Effector memory CD8-positive, alpha-beta T cell (primary cell): ENCODE data around the gene OTOG.
"Not testable (repeated sequence)": the region's sequence is repeated elsewhere in the genome, so short reads cannot be mapped to it uniquely, and the experiment has no call there.

ENCODE experiments used
- ATAC-seq: fragments of 150-1000 bp; cut with Tn5 transposase; replicated peaks from 2 replicates; pipeline ENCODE4 v1.10.0; 2021; ENCODE audit warnings: mild to moderate bottlenecking, moderate library complexity
- DNase-seq, 3 experiments: peaks; one replicate each; pipeline ENCODE4 v3.0.0; 2021
- H3K27ac Mint-ChIP-seq, 2 donors: one replicate each; pipeline ENCODE4 v1.8.0; 2022; ENCODE audit warnings: mild to moderate bottlenecking in 2 of 2, mixed read lengths in 2 of 2, moderate library complexity in 2 of 2
- H3K27me3 Mint-ChIP-seq, 2 donors: one replicate each; pipeline ENCODE4 v1.8.0; 2022; ENCODE audit warnings: mixed read lengths in 2 of 2
- H3K36me3 Mint-ChIP-seq: one replicate; pipeline ENCODE4 v1.8.0; 2022; ENCODE audit warnings: mild to moderate bottlenecking, moderate library complexity, mixed read lengths; ENCODE audit not compliant: insufficient read depth
- H3K4me1 Mint-ChIP-seq, 2 donors: one replicate each; pipeline ENCODE4 v1.8.0; 2022; ENCODE audit warnings: low read depth in 2 of 2, mixed read lengths in 2 of 2
- H3K4me3 Mint-ChIP-seq, 2 donors: one replicate each; pipeline ENCODE4 v1.8.0; 2022; ENCODE audit warnings: mild to moderate bottlenecking in 2 of 2, mixed read lengths in 2 of 2, moderate library complexity in 2 of 2
- H3K9me3 Mint-ChIP-seq, 2 donors: one replicate each; pipeline ENCODE4 v1.8.0; 2022; ENCODE audit warnings: mixed read lengths in 2 of 2

OTOG gene

GRCh38 chr11:17622711-17623110 is 75.7 kb downstream of the OTOG start:
- H3K4me1 Mint-ChIP-seq, H3K9me3 Mint-ChIP-seq, DNase-seq, ATAC-seq, H3K4me3 Mint-ChIP-seq, H3K36me3 Mint-ChIP-seq, H3K27ac Mint-ChIP-seq: not testable (repeated sequence)
- H3K27me3 Mint-ChIP-seq = peaks cover 51 to 64% of the 10 kb centered on the region in 2 donors

- H3K4me3 Mint-ChIP-seq = no peak overlapping the region
- no peaks in the 10 kb centered on the region for H3K4me1 Mint-ChIP-seq
- H3K27ac Mint-ChIP-seq = no peak overlapping the region
- no peak for ATAC-seq
- no peak for DNase-seq
- H3K9me3 Mint-ChIP-seq = no peaks in the 10 kb centered on the region
- peaks cover 47 to 62% of the 10 kb centered on the region in 2 donors for H3K27me3 Mint-ChIP-seq
- H3K36me3 Mint-ChIP-seq = peaks cover 3% of the 10 kb centered on the region
Measured at GRCh38 chr11:17629113-17629512, 82.1 kb downstream of the OTOG start.

- Mint-ChIP-seq H3K4me3 (no peak overlapping the region), H3K4me1 (no peaks in the 10 kb centered on the region), H3K9me3 (no peaks in the 10 kb centered on the region), H3K36me3 (peaks cover 3% of the 10 kb centered on the region), H3K27ac (no peak overlapping the region), H3K27me3 (peaks cover 29 to 43% of the 10 kb centered on the region in 2 donors)
- no peak for ATAC-seq
- DNase-seq = no peak
Measured at GRCh38 chr11:17630936-17631335, 83.9 kb downstream of the OTOG start.

GRCh38 chr11:17631702-17632365 is 84.8 kb downstream of the OTOG start:
- no peaks in the 10 kb centered on the region for H3K4me1 Mint-ChIP-seq
- ATAC-seq (no peak), DNase-seq (no peak)
- H3K9me3 Mint-ChIP-seq = no peaks in the 10 kb centered on the region
- no peak overlapping the region for H3K4me3 Mint-ChIP-seq
- peaks cover 3% of the 10 kb centered on the region for H3K36me3 Mint-ChIP-seq
- H3K27me3 Mint-ChIP-seq = peaks cover 24 to 37% of the 10 kb centered on the region in 2 donors
- H3K27ac Mint-ChIP-seq = no peak overlapping the region

GRCh38 chr11:17633279-17633986 is 86.4 kb downstream of the OTOG start:
- no peak overlapping the region for H3K27ac Mint-ChIP-seq
- DNase-seq = no peak
- no peak overlapping the region for H3K4me3 Mint-ChIP-seq
- no peak for ATAC-seq
- H3K27me3 Mint-ChIP-seq = peaks cover 20 to 34% of the 10 kb centered on the region in 2 donors
- no peaks in the 10 kb centered on the region for H3K9me3 Mint-ChIP-seq
- H3K36me3 Mint-ChIP-seq = peaks cover 3% of the 10 kb centered on the region
- H3K4me1 Mint-ChIP-seq = no peaks in the 10 kb centered on the region

GRCh38 chr11:17633987-17634775 is 87.1 kb downstream of the OTOG start:
- H3K9me3 Mint-ChIP-seq = no peaks in the 10 kb centered on the region
- DNase-seq (no peak), ATAC-seq (no peak)
- H3K4me1 Mint-ChIP-seq = no peaks in the 10 kb centered on the region
- no peak overlapping the region for H3K4me3 Mint-ChIP-seq
- no peaks in the 10 kb centered on the region for H3K36me3 Mint-ChIP-seq
- peaks cover 15 to 26% of the 10 kb centered on the region in 2 donors for H3K27me3 Mint-ChIP-seq
- H3K27ac Mint-ChIP-seq = no peak overlapping the region

- Mint-ChIP-seq H3K4me3 (no peak overlapping the region), H3K27ac (no peak overlapping the region), H3K27me3 (peaks cover 15 to 28% of the 10 kb centered on the region in 2 donors), H3K4me1 (no peaks in the 10 kb centered on the region), H3K36me3 (no peaks in the 10 kb centered on the region), H3K9me3 (no peaks in the 10 kb centered on the region)
- DNase-seq (no peak), ATAC-seq (no peak)
Measured at GRCh38 chr11:17634776-17635550, 87.9 kb downstream of the OTOG start.

GRCh38 chr11:17635551-17635938 is 88.5 kb downstream of the OTOG start:
- H3K27ac Mint-ChIP-seq = no peak overlapping the region
- no peak overlapping the region for H3K4me3 Mint-ChIP-seq
- H3K36me3 Mint-ChIP-seq = no peaks in the 10 kb centered on the region
- DNase-seq = no peak
- H3K9me3 Mint-ChIP-seq = no peaks in the 10 kb centered on the region
- H3K27me3 Mint-ChIP-seq = peaks cover 13 to 23% of the 10 kb centered on the region in 2 donors
- no peaks in the 10 kb centered on the region for H3K4me1 Mint-ChIP-seq
- no peak for ATAC-seq

- peaks cover 13 to 18% of the 10 kb centered on the region in 2 donors for H3K27me3 Mint-ChIP-seq
- no peaks in the 10 kb centered on the region for H3K36me3 Mint-ChIP-seq
- ATAC-seq (no peak), DNase-seq (no peak)
- no peaks in the 10 kb centered on the region for H3K4me1 Mint-ChIP-seq
- no peaks in the 10 kb centered on the region for H3K9me3 Mint-ChIP-seq
- no peak overlapping the region for H3K27ac Mint-ChIP-seq
- H3K4me3 Mint-ChIP-seq = no peak overlapping the region
Measured at GRCh38 chr11:17636721-17637120, 89.7 kb downstream of the OTOG start.

- no peaks in the 10 kb centered on the region for H3K36me3 Mint-ChIP-seq
- DNase-seq (no peak), ATAC-seq (no peak)
- no peak overlapping the region for H3K4me3 Mint-ChIP-seq
- no peaks in the 10 kb centered on the region for H3K4me1 Mint-ChIP-seq
- no peak overlapping the region for H3K27ac Mint-ChIP-seq
- H3K27me3 Mint-ChIP-seq = peaks cover 18% of the 10 kb centered on the region in 2 donors
- no peaks in the 10 kb centered on the region for H3K9me3 Mint-ChIP-seq
Measured at GRCh38 chr11:17637901-17638300, 90.8 kb downstream of the OTOG start.

GRCh38 chr11:17638311-17638710 is 91.3 kb downstream of the OTOG start:
- H3K27me3 Mint-ChIP-seq = peaks cover 18 to 19% of the 10 kb centered on the region in 2 donors
- no peaks in the 10 kb centered on the region for H3K4me1 Mint-ChIP-seq
- H3K27ac Mint-ChIP-seq = no peak overlapping the region
- no peaks in the 10 kb centered on the region for H3K9me3 Mint-ChIP-seq
- DNase-seq (no peak), ATAC-seq (no peak)
- no peaks in the 10 kb centered on the region for H3K36me3 Mint-ChIP-seq
- H3K4me3 Mint-ChIP-seq = no peak overlapping the region

GRCh38 chr11:17639091-17639490 is 92.0 kb downstream of the OTOG start:
- DNase-seq = no peak
- H3K27me3 Mint-ChIP-seq = peaks cover 18 to 27% of the 10 kb centered on the region in 2 donors
- no peaks in the 10 kb centered on the region for H3K9me3 Mint-ChIP-seq
- H3K4me1 Mint-ChIP-seq = no peaks in the 10 kb centered on the region
- ATAC-seq = no peak
- no peaks in the 10 kb centered on the region for H3K36me3 Mint-ChIP-seq
- no peak overlapping the region for H3K27ac Mint-ChIP-seq
- H3K4me3 Mint-ChIP-seq = no peak overlapping the region

GRCh38 chr11:17639781-17640180 is 92.7 kb downstream of the OTOG start:
- no peak for DNase-seq
- Mint-ChIP-seq H3K4me1 (no peaks in the 10 kb centered on the region), H3K27ac (no peak overlapping the region), H3K4me3 (no peak overlapping the region), H3K36me3 (no peaks in the 10 kb centered on the region), H3K9me3 (no peaks in the 10 kb centered on the region), H3K27me3 (peaks cover 18 to 29% of the 10 kb centered on the region in 2 donors)
- ATAC-seq = no peak
